Body of pancreas (tissue), 4 donors: ENCODE data around the gene PYM1.

Source experiments
- POLR2A ChIP-seq, 3 donors: fragments of 450-650 bp; IDR thresholded peaks; one replicate each; pipeline ENCODE4 v1.6.1; 2016; ENCODE audit warnings: antibody characterized with exemption in 3 of 3, mild to moderate bottlenecking in 2 of 3
- TF ChIP-seq, protein P1 (sequence below), 7 experiments: fragments of 450-650 bp in 4 of 7; fragments of 200-600 bp in 3 of 7; sonication (generic) in 3 of 7; IDR thresholded peaks; one replicate each; pipeline ENCODE4 v1.5.1; 2016 to 2019; ENCODE audit warnings: antibody characterized with exemption in 7 of 7

DNA sequence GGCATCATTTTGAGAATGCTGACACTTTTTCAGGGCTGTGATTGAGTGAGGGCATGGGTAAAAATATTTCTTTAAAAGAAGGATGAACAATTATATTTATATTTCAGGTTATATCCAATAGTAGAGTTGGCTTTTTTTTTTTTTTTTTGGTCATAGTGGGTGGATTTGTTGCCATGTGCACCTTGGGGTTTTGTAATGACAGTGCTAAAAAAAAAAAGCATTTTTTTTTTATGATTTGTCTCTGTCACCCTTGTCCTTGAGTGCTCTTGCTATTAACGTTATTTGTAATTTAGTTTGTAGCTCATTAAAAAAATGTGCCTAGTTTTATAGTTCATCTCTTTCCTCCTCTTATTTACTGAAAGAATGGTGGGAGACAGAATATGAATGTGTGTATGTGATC is 44.8 kb upstream of the PYM1 start:
- TF ChIP-seq, protein P1, sequence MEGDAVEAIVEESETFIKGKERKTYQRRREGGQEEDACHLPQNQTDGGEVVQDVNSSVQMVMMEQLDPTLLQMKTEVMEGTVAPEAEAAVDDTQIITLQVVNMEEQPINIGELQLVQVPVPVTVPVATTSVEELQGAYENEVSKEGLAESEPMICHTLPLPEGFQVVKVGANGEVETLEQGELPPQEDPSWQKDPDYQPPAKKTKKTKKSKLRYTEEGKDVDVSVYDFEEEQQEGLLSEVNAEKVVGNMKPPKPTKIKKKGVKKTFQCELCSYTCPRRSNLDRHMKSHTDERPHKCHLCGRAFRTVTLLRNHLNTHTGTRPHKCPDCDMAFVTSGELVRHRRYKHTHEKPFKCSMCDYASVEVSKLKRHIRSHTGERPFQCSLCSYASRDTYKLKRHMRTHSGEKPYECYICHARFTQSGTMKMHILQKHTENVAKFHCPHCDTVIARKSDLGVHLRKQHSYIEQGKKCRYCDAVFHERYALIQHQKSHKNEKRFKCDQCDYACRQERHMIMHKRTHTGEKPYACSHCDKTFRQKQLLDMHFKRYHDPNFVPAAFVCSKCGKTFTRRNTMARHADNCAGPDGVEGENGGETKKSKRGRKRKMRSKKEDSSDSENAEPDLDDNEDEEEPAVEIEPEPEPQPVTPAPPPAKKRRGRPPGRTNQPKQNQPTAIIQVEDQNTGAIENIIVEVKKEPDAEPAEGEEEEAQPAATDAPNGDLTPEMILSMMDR (IDR thresholded peaks at IDR 0.05), result no peak
- TF ChIP-seq POLR2A (IDR thresholded peaks at IDR 0.05), result no peak
